ENCODE data around the gene PACS1.

DNA sequence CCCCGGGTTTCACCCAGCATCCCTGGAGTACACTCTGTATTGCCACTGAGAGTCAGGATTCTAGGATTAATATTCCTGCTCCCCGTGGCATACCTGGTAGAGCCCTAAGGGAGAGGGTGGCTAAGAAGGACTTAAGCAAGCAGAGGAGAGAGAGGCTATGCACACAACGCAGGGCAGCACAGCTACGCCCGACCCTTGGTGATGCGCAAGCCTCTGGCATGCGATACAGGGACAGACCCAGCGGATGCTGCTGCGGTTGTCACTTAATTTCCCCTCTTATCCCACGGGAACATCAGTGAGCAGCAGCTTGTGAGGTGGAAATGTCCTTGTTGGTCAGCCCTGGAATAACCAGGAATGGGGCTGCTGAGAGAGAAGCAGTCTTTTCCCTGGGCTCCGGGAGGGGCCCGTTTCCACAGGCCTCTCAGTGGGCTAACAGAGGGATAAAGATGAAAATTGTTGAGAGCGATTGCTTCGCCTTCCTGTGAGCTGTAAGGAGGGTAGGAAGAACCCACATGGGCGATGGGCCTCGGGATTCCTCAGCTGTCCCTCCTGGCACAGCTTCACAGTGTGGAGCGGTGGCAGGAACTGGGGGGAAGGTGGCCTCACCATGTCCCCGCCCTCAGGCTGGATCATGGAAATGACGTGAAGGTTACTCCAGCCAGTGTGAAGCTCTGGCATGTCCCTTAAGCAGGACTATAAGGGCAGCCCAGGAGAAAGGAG, 149.9 kb downstream of the PACS1 start:
- no peak for TF ChIP-seq CHD2 (IDR thresholded peaks at IDR 0.05; ENCODE audit: low read length, partially characterized antibody)
- TF ChIP-seq CTCF (IDR thresholded peaks at IDR 0.05), result no peak
- no peak for TF ChIP-seq RAD21 (IDR thresholded peaks at IDR 0.05; ENCODE audit: low read length)
- no peak for TF ChIP-seq REST (IDR thresholded peaks at IDR 0.05; ENCODE audit: low read depth, low read length)
- TF ChIP-seq POLR2AphosphoS5 (IDR thresholded peaks at IDR 0.05; ENCODE audit: low read depth, low read length), result no peak
- TF ChIP-seq, protein P1, sequence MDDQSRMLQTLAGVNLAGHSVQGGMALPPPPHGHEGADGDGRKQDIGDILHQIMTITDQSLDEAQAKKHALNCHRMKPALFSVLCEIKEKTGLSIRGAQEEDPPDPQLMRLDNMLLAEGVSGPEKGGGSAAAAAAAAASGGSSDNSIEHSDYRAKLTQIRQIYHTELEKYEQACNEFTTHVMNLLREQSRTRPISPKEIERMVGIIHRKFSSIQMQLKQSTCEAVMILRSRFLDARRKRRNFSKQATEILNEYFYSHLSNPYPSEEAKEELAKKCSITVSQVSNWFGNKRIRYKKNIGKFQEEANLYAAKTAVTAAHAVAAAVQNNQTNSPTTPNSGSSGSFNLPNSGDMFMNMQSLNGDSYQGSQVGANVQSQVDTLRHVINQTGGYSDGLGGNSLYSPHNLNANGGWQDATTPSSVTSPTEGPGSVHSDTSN (IDR thresholded peaks at IDR 0.05), result no peak
- no peak for TF ChIP-seq JUND (IDR thresholded peaks at IDR 0.05)
- no peak for TF ChIP-seq USF2 (IDR thresholded peaks at IDR 0.05; ENCODE audit: borderline replicate concordance, low read depth, low read length)
- TF ChIP-seq IRF3 (IDR thresholded peaks at IDR 0.05; ENCODE audit: low read depth, low read length), result no peak
- TF ChIP-seq TEAD4 (IDR thresholded peaks at IDR 0.05; ENCODE audit: borderline replicate concordance, insufficient read depth), result no peak
- no peak for TF ChIP-seq RXRA (IDR thresholded peaks at IDR 0.05; ENCODE audit: borderline replicate concordance, low read depth)
- TF ChIP-seq TCF12 (IDR thresholded peaks at IDR 0.05), result no peak

Measured in SK-N-SH (cell line).